Measurements from ENCODE around the gene SLC25A51. TPM values are rescaled to one million over a fixed set of nuclear protein-coding genes. Genes with fewer than 3 reads are reported as not detected.

Gene SLC25A51
- 6.5 TPM for polyA plus RNA-seq (2012; ENCODE audit: insufficient read depth, insufficient read length, low read depth)

GRCh38 chr9:37903647-37904444 is at the start of gene SLC25A51:
Gene SLC25A51 (minus strand): TSS chr9:37904127. CDS start chr9:37888550, 15,577 bp downstream.
- Histone ChIP-seq H3K4me3 (ENCODE audit: low read depth, low read length) (peak within 1 kb of the TSS; percentile 93), H3K36me3 (peaks cover 6% of the 10 kb centered on the region)
- peak; percentile 89 for TF ChIP-seq CTCF (IDR thresholded peaks at IDR 0.05; ENCODE audit: low read depth, low read length)

GRCh38 chr9:37953206-37953774 is 49.4 kb upstream of the SLC25A51 start:
- Histone ChIP-seq H3K4me3 (ENCODE audit: low read depth, low read length) (no peak overlapping the region), H3K27me3 (no peaks in the 10 kb centered on the region), H3K9me3 (no peaks in the 10 kb centered on the region), H3K36me3 (peaks cover 31% of the 10 kb centered on the region), H3K4me1 (peaks cover 7% of the 10 kb centered on the region)
- no peak for TF ChIP-seq CTCF (IDR thresholded peaks at IDR 0.05; ENCODE audit: low read depth, low read length)
- no peak for DNase-seq

More at GRCh38 chr9:37903647-37904444, at the start of gene SLC25A51:
- Histone ChIP-seq H3K9me3 (no peaks in the 10 kb centered on the region), H3K27me3 (no peaks in the 10 kb centered on the region), H3K4me1 (no peaks in the 10 kb centered on the region; the same call in none of the 2 replicates)
- DNase-seq, result peak; percentile 91

GRCh38 chr9:37952731-37953130 is 48.8 kb upstream of the SLC25A51 start:
- H3K36me3 ChIP-seq, result peaks cover 35% of the 10 kb centered on the region
- no peak overlapping the region for H3K4me3 ChIP-seq (ENCODE audit: low read depth, low read length)
- no peaks in the 10 kb centered on the region for H3K9me3 ChIP-seq
- peaks cover 11% of the 10 kb centered on the region for H3K4me1 ChIP-seq
- DNase-seq, result no peak
- TF ChIP-seq CTCF (IDR thresholded peaks at IDR 0.05; ENCODE audit: low read depth, low read length), result no peak
- no peaks in the 10 kb centered on the region for H3K27me3 ChIP-seq

GRCh38 chr9:37951671-37952449 is 47.9 kb upstream of the SLC25A51 start:
- DNase-seq, result no peak
- Histone ChIP-seq H3K4me1 (peaks cover 11% of the 10 kb centered on the region), H3K27me3 (no peaks in the 10 kb centered on the region), H3K9me3 (no peaks in the 10 kb centered on the region), H3K4me3 (ENCODE audit: low read depth, low read length) (no peak overlapping the region), H3K36me3 (peaks cover 43% of the 10 kb centered on the region)
- no peak for TF ChIP-seq CTCF (IDR thresholded peaks at IDR 0.05; ENCODE audit: low read depth, low read length)

GRCh38 chr9:37950561-37950960 is 46.6 kb upstream of the SLC25A51 start:
- Histone ChIP-seq H3K9me3 (no peaks in the 10 kb centered on the region), H3K4me1 (peaks cover 11% of the 10 kb centered on the region), H3K27me3 (no peaks in the 10 kb centered on the region), H3K4me3 (ENCODE audit: low read depth, low read length) (no peak overlapping the region), H3K36me3 (peaks cover 50% of the 10 kb centered on the region)
- no peak for DNase-seq
- TF ChIP-seq CTCF (IDR thresholded peaks at IDR 0.05; ENCODE audit: low read depth, low read length), result no peak

Measured in BE2C (cell line).